H1 (cell line): ENCODE data around the gene MUC13. TPM values are rescaled to one million over a fixed set of nuclear protein-coding genes. Genes with fewer than 3 reads are reported as not detected.

Experiments
- polyA plus RNA-seq, 7 experiments: library from polyadenylated mRNA; depleted of rRNA in 3 of 7; stranded (reverse) in 5 of 7; unstranded in 2 of 7; fragments of >200 nt in 5 of 7; fragments of 200-250 nt in 2 of 7; gene quantifications; 1 replicate in 5 of 7; 2 replicates in 1 of 7; 4 replicates in 1 of 7; pipeline versions ENCODE4 v1.2.1 to v1.2.3, GENCODE V29; 2011 to 2013; ENCODE audit warnings: missing spikeins in 2 of 7, mixed read lengths in 2 of 7
- total RNA-seq: library from RNA; stranded (reverse); fragmentation: NEBNext Ultra II Directional; extraction: Animal tissue kit (Norgen Biotek cat#: 25700); gene quantifications from 2 replicates; pipeline ENCODE4 v1.2.1, GENCODE V29; 2021
- TF ChIP-seq, protein P1 (sequence below): fragments of 300-600 bp; sonication (generic); IDR thresholded peaks from 2 replicates; pipeline ENCODE4 v1.7.1; 2012; ENCODE audit warnings: low read length, moderate library complexity, mild to moderate bottlenecking, inconsistent platforms; ENCODE audit not compliant: insufficient replicate concordance

The MUC13 gene
- total and polyA plus RNA-seq, 2 of the 8 experiments (the other 6 are each of a cell fraction or from before 2014, with no cell fraction given), result not detected

DNA sequence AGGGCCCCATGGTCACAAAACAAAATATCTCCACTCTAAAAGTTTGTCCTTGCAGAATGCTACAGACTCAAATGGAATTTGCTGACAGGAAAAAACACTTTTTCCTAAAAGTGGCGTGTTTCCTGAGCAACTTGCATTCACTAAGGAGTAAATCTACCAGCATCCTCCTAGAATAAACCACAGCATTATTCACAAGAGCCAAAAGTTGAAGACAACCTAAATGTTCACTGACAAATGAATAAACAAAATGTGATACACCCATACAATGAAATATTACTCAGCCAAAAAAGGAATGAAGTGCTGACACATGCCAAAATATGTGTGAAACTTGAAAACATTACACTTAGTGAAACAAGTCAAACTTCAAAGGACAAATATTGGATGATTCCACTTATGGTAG, 76.3 kb downstream of the MUC13 start (continued):
- TF ChIP-seq, protein P1, sequence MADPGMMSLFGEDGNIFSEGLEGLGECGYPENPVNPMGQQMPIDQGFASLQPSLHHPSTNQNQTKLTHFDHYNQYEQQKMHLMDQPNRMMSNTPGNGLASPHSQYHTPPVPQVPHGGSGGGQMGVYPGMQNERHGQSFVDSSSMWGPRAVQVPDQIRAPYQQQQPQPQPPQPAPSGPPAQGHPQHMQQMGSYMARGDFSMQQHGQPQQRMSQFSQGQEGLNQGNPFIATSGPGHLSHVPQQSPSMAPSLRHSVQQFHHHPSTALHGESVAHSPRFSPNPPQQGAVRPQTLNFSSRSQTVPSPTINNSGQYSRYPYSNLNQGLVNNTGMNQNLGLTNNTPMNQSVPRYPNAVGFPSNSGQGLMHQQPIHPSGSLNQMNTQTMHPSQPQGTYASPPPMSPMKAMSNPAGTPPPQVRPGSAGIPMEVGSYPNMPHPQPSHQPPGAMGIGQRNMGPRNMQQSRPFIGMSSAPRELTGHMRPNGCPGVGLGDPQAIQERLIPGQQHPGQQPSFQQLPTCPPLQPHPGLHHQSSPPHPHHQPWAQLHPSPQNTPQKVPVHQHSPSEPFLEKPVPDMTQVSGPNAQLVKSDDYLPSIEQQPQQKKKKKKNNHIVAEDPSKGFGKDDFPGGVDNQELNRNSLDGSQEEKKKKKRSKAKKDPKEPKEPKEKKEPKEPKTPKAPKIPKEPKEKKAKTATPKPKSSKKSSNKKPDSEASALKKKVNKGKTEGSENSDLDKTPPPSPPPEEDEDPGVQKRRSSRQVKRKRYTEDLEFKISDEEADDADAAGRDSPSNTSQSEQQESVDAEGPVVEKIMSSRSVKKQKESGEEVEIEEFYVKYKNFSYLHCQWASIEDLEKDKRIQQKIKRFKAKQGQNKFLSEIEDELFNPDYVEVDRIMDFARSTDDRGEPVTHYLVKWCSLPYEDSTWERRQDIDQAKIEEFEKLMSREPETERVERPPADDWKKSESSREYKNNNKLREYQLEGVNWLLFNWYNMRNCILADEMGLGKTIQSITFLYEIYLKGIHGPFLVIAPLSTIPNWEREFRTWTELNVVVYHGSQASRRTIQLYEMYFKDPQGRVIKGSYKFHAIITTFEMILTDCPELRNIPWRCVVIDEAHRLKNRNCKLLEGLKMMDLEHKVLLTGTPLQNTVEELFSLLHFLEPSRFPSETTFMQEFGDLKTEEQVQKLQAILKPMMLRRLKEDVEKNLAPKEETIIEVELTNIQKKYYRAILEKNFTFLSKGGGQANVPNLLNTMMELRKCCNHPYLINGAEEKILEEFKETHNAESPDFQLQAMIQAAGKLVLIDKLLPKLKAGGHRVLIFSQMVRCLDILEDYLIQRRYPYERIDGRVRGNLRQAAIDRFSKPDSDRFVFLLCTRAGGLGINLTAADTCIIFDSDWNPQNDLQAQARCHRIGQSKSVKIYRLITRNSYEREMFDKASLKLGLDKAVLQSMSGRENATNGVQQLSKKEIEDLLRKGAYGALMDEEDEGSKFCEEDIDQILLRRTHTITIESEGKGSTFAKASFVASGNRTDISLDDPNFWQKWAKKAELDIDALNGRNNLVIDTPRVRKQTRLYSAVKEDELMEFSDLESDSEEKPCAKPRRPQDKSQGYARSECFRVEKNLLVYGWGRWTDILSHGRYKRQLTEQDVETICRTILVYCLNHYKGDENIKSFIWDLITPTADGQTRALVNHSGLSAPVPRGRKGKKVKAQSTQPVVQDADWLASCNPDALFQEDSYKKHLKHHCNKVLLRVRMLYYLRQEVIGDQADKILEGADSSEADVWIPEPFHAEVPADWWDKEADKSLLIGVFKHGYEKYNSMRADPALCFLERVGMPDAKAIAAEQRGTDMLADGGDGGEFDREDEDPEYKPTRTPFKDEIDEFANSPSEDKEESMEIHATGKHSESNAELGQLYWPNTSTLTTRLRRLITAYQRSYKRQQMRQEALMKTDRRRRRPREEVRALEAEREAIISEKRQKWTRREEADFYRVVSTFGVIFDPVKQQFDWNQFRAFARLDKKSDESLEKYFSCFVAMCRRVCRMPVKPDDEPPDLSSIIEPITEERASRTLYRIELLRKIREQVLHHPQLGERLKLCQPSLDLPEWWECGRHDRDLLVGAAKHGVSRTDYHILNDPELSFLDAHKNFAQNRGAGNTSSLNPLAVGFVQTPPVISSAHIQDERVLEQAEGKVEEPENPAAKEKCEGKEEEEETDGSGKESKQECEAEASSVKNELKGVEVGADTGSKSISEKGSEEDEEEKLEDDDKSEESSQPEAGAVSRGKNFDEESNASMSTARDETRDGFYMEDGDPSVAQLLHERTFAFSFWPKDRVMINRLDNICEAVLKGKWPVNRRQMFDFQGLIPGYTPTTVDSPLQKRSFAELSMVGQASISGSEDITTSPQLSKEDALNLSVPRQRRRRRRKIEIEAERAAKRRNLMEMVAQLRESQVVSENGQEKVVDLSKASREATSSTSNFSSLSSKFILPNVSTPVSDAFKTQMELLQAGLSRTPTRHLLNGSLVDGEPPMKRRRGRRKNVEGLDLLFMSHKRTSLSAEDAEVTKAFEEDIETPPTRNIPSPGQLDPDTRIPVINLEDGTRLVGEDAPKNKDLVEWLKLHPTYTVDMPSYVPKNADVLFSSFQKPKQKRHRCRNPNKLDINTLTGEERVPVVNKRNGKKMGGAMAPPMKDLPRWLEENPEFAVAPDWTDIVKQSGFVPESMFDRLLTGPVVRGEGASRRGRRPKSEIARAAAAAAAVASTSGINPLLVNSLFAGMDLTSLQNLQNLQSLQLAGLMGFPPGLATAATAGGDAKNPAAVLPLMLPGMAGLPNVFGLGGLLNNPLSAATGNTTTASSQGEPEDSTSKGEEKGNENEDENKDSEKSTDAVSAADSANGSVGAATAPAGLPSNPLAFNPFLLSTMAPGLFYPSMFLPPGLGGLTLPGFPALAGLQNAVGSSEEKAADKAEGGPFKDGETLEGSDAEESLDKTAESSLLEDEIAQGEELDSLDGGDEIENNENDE, result no peak
- TF ChIP-seq, all 59 proteins: peak for 0
